ENCODE data around the gene PPEF1. TPM values are rescaled to one million over a fixed set of nuclear protein-coding genes. Genes with fewer than 3 reads are reported as not detected.

The PPEF1 gene, protein sequence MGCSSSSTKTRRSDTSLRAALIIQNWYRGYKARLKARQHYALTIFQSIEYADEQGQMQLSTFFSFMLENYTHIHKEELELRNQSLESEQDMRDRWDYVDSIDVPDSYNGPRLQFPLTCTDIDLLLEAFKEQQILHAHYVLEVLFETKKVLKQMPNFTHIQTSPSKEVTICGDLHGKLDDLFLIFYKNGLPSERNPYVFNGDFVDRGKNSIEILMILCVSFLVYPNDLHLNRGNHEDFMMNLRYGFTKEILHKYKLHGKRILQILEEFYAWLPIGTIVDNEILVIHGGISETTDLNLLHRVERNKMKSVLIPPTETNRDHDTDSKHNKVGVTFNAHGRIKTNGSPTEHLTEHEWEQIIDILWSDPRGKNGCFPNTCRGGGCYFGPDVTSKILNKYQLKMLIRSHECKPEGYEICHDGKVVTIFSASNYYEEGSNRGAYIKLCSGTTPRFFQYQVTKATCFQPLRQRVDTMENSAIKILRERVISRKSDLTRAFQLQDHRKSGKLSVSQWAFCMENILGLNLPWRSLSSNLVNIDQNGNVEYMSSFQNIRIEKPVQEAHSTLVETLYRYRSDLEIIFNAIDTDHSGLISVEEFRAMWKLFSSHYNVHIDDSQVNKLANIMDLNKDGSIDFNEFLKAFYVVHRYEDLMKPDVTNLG
- total RNA-seq: not detected

GRCh38 chrX:18707426-18708049, at the start of gene PPEF1:
Gene PPEF1, plus strand, starts transcription at chrX:18707645. Its CDS starts 136 bp downstream, at chrX:18707781.
- Mint-ChIP-seq H3K9me3 (no peaks in the 10 kb centered on the region), H3K27me3 (no peaks in the 10 kb centered on the region), H3K36me3 (ENCODE audit: low read depth) (no peaks in the 10 kb centered on the region), H3K4me3 (no peak within 1 kb of the TSS), H3K27ac (no peak within 1 kb of the TSS), H3K4me1 (ENCODE audit: low read depth) (peaks cover 4% of the 10 kb centered on the region)
- ChIA-PET POLR2A (no interaction called here), CTCF (interaction anchor here (0.7 kb wide), 1 partner anchor 20 kb away, joined by 3 read pairs; no protein-coding TSS in a partner anchor)
- TF ChIP-seq, protein P1, sequence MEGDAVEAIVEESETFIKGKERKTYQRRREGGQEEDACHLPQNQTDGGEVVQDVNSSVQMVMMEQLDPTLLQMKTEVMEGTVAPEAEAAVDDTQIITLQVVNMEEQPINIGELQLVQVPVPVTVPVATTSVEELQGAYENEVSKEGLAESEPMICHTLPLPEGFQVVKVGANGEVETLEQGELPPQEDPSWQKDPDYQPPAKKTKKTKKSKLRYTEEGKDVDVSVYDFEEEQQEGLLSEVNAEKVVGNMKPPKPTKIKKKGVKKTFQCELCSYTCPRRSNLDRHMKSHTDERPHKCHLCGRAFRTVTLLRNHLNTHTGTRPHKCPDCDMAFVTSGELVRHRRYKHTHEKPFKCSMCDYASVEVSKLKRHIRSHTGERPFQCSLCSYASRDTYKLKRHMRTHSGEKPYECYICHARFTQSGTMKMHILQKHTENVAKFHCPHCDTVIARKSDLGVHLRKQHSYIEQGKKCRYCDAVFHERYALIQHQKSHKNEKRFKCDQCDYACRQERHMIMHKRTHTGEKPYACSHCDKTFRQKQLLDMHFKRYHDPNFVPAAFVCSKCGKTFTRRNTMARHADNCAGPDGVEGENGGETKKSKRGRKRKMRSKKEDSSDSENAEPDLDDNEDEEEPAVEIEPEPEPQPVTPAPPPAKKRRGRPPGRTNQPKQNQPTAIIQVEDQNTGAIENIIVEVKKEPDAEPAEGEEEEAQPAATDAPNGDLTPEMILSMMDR (IDR thresholded peaks at IDR 0.05): no peak
- no peak for DNase-seq
- no peak for ATAC-seq
- intact Hi-C loops (cut with micrococcal nuclease): no loop called here

DNA sequence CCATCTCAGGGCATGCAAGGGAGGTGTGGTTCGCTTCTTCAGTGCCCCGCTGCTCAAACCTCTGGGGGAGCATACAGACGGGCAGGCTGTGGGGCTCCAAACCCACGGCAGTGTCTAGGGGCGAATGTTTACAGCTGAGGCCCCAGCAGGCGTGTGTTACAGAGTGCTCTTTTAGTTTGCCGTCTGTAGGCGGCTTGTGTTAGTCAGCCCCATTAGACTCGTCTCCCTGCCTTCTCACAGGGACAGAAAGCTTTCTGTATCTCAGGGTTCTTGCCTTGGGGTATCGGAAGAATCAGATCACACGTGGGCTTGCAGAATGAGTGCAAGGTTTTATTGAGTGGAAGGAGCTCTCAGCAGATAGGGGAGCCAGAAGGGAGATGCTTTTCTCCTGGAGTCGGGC, 46.2 kb upstream of the PPEF1 start:
- Mint-ChIP-seq H3K4me3 (no peak overlapping the region), H3K9me3 (no peaks in the 10 kb centered on the region), H3K4me1 (ENCODE audit: low read depth) (no peaks in the 10 kb centered on the region), H3K27me3 (no peaks in the 10 kb centered on the region), H3K36me3 (ENCODE audit: low read depth) (no peaks in the 10 kb centered on the region), H3K27ac (no peak overlapping the region)
- CTCF ChIA-PET: no interaction called here
- POLR2A ChIA-PET: no interaction called here
- no peak for DNase-seq
- TF ChIP-seq, protein P1 (IDR thresholded peaks at IDR 0.05): no peak
- no peak for ATAC-seq
- intact Hi-C loops (cut with micrococcal nuclease): no loop called here

DNA sequence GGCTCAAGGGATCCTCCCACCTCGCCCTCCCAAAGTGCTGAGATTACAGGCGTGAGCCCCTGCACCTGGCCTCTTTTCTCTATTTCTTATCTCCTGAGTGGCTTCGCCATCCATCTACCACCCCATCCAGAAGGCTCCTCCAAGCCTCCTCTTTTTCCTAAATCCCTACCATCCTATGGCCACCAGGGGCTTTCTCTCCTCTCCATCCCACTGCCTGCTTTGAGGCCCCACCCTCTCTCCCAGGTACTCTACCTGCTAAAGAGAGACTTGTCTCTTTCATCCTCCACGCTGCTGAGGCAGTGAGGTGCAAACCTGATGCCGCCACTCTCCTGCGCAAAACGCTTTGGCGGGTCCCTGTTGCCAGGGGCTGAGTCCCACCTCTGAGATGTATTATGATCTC, 42.5 kb upstream of the PPEF1 start:
- no peak overlapping the region for H3K27ac Mint-ChIP-seq
- no peaks in the 10 kb centered on the region for H3K36me3 Mint-ChIP-seq (ENCODE audit: low read depth)
- no peaks in the 10 kb centered on the region for H3K27me3 Mint-ChIP-seq
- POLR2A ChIA-PET: no interaction called here
- intact Hi-C loops (cut with micrococcal nuclease): no loop called here
- DNase-seq (no peak), ATAC-seq (no peak)
- CTCF ChIA-PET: no interaction called here
- TF ChIP-seq, protein P1 (IDR thresholded peaks at IDR 0.05): no peak
- no peak overlapping the region for H3K4me3 Mint-ChIP-seq
- H3K4me1 Mint-ChIP-seq (ENCODE audit: low read depth): peaks cover 3% of the 10 kb centered on the region
- H3K9me3 Mint-ChIP-seq: no peaks in the 10 kb centered on the region

- intact Hi-C loops (cut with micrococcal nuclease): no loop called here
- H3K36me3 Mint-ChIP-seq (ENCODE audit: low read depth): no peaks in the 10 kb centered on the region
- peaks cover 3% of the 10 kb centered on the region for H3K4me1 Mint-ChIP-seq (ENCODE audit: low read depth)
- no peaks in the 10 kb centered on the region for H3K9me3 Mint-ChIP-seq
- ChIA-PET POLR2A (no interaction called here), CTCF (no interaction called here)
- no peak overlapping the region for H3K27ac Mint-ChIP-seq
- DNase-seq (no peak), ATAC-seq (no peak)
- TF ChIP-seq, protein P1 (IDR thresholded peaks at IDR 0.05): no peak
- H3K4me3 Mint-ChIP-seq: no peak overlapping the region
- no peaks in the 10 kb centered on the region for H3K27me3 Mint-ChIP-seq
Observed at GRCh38 chrX:18666614-18667013, 40.8 kb upstream of the PPEF1 start.

Data from activated CD8-positive, alpha-beta T cell treated with anti-CD3 and anti-CD28 coated beads for 36 hours (primary cell).